ENCODE measurements around the gene ACBD3. TPM values are rescaled to one million over a fixed set of nuclear protein-coding genes. Genes with fewer than 3 reads are reported as not detected.

The ACBD3 gene
- total and polyA plus RNA-seq, 2 of the 8 experiments (the other 6 are each of a cell fraction or from before 2014, with no cell fraction given) = 8.4 to 29.4 TPM

GRCh38 chr1:226148121-226148648, 38.4 kb downstream of the ACBD3 start:
- Histone ChIP-seq H3K9me3 (ENCODE audit: insufficient read depth in 2 of 2, low read depth in 1 of 2, low read length in 1 of 2) (no peaks in the 10 kb centered on the region), H3K18ac (ENCODE audit: extremely low read depth, low read length) (no peak overlapping the region), H3K4ac (replicated peaks; ENCODE audit: insufficient read length, low read depth, low read length) (no peak overlapping the region), H2BK120ac (replicated peaks; ENCODE audit: low read depth, low read length) (no peak overlapping the region), H2BK12ac (ENCODE audit: low read depth, low read length) (no peak overlapping the region), H3K9ac (replicated peaks in 1 of 4; ENCODE audit: extremely low read depth in 1 of 4, low read depth in 3 of 4, low read length in 3 of 4) (no peak overlapping the region; a peak in 1 of 7 replicates), H4K5ac (ENCODE audit: insufficient read length, low read depth, low read length) (no peak overlapping the region), H2BK5ac (ENCODE audit: low read depth, low read length) (no peak overlapping the region), H2BK15ac (ENCODE audit: low read length) (no peak overlapping the region), H3K79me1 (ENCODE audit: low read depth, low read length) (no peaks in the 10 kb centered on the region), H3K14ac (ENCODE audit: insufficient read length) (no peak overlapping the region), H3K4me3 (ENCODE audit: extremely low read depth in 1 of 4, insufficient read depth in 2 of 4, low read depth in 3 of 4, low read length in 4 of 4) (no peak overlapping the region), H3K4me1 (replicated peaks in 1 of 4; ENCODE audit: control insufficient read depth in 3 of 4, insufficient read depth in 4 of 4, low read length in 3 of 4) (no peaks in the 10 kb centered on the region), H4K91ac (replicated peaks; ENCODE audit: insufficient read length, low read length) (no peak overlapping the region), H3K56ac (replicated peaks; ENCODE audit: insufficient read length, low read depth, low read length) (no peak overlapping the region), H4K20me1 (replicated peaks in 1 of 2; ENCODE audit: control insufficient read depth in 1 of 2, insufficient read depth in 2 of 2, low read length in 2 of 2) (no peaks in the 10 kb centered on the region), H3K79me2 (ENCODE audit: control insufficient read depth in 1 of 2, insufficient read depth in 2 of 2, low read length in 2 of 2) (no peaks in the 10 kb centered on the region), H2AFZ (ENCODE audit: low read length) (no peak overlapping the region), H3K27ac (ENCODE audit: low read depth, low read length) (no peak overlapping the region), H2AK5ac (ENCODE audit: low read depth, low read length) (no peak overlapping the region), H2BK20ac (ENCODE audit: low read length) (no peak overlapping the region), H3K23ac (ENCODE audit: insufficient read length) (no peak overlapping the region), H3K36me3 (ENCODE audit: control insufficient read depth in 2 of 4, insufficient read depth in 4 of 4, low read length in 3 of 4) (peaks cover 10 to 56% (median 28%) of the 10 kb centered on the region in 4 experiments), H3K23me2 (ENCODE audit: low read depth, low read length) (no peaks in the 10 kb centered on the region), H4K8ac (ENCODE audit: extremely low read depth, insufficient read depth, low read length) (no peak overlapping the region), H3K4me2 (ENCODE audit: insufficient read depth in 1 of 2, low read depth in 2 of 2, low read length in 2 of 2) (no peak overlapping the region), H3K27me3 (replicated peaks in 1 of 4; ENCODE audit: control insufficient read depth in 3 of 4, extremely low read depth in 1 of 4, insufficient read depth in 3 of 4, low read length in 3 of 4) (no peaks in the 10 kb centered on the region)
- POLR2A ChIA-PET (ENCODE audit: partially characterized antibody) = no interaction called here
- DNase-seq (ENCODE audit: low read depth in 1 of 2, low spot score in 2 of 2) = no peak
- CTCF ChIA-PET (ENCODE audit: partially characterized antibody) = interaction anchor here (0.7 to 3.0 kb wide), 6 partner anchors 9 to 81 kb away, joined by 3 to 16 read pairs (median 5); no protein-coding TSS in a partner anchor
- FAIRE-seq = no peak
- no peak for TF ChIP-seq SP4 (IDR thresholded peaks at IDR 0.05; ENCODE audit: low read length)
- no peak for TF ChIP-seq HDAC2 (IDR thresholded peaks at IDR 0.05; ENCODE audit: borderline replicate concordance in 1 of 2, low read depth in 2 of 2, low read length in 2 of 2)
- TF ChIP-seq RFX5 (IDR thresholded peaks at IDR 0.05; ENCODE audit: borderline replicate concordance, low read depth, low read length) = no peak
- no peak for TF ChIP-seq JUN (IDR thresholded peaks at IDR 0.05; ENCODE audit: low read depth, low read length)
- TF ChIP-seq EP300 (IDR thresholded peaks at IDR 0.05; ENCODE audit: borderline replicate concordance in 1 of 2, low read depth in 2 of 2, low read length in 2 of 2) = no peak
